SU-DHL-6 (cell line): Measurements from ENCODE around the gene TEX19.

ENCODE experiments used
- H2AFZ ChIP-seq: fragments of 200-600 bp; sonication (generic); 2 replicates; pipeline ENCODE4 v1.6.1; 2014; ENCODE audit warnings: low read depth, mild to moderate bottlenecking, moderate library complexity, mixed read lengths, antibody characterized with exemption, low read length; ENCODE audit not compliant: severe bottlenecking
- H3F3A ChIP-seq: fragments of 200-600 bp; shearing (Covaris generic); 2 replicates; pipeline ENCODE4 v1.6.0; 2016; ENCODE audit warnings: antibody characterized with exemption, mild to moderate bottlenecking; ENCODE audit not compliant: insufficient read depth
- H3K27ac ChIP-seq: fragments of 200-600 bp; sonication (generic); 2 replicates; pipeline ENCODE4 v1.5.1; 2016; ENCODE audit warnings: low read depth, mild to moderate bottlenecking, low read length, moderate library complexity, mixed read lengths
- H3K27me3 ChIP-seq: fragments of 200-600 bp; sonication (generic), shearing (Covaris generic); 2 replicates; pipeline ENCODE4 v1.6.0; 2014; ENCODE audit warnings: mild to moderate bottlenecking, low read length
- H3K36me3 ChIP-seq: fragments of 200-600 bp; sonication (generic); 2 replicates; pipeline ENCODE4 v1.6.1; 2014; ENCODE audit warnings: mild to moderate bottlenecking, low read length, mixed read lengths
- H3K4me2 ChIP-seq: fragments of 300-600, 200-600 bp; shearing (Covaris generic), sonication (generic); 2 replicates; pipeline ENCODE4 v1.6.0; 2014; ENCODE audit warnings: low read length, low read depth, mild to moderate bottlenecking; ENCODE audit not compliant: poor library complexity, severe bottlenecking
- H3K4me3 ChIP-seq: fragments of 200-600 bp; sonication (generic); 2 replicates; pipeline ENCODE4 v1.5.1; 2014; ENCODE audit warnings: antibody characterized with exemption, low read length, mild to moderate bottlenecking, mixed read lengths; ENCODE audit not compliant: insufficient read depth, poor library complexity, severe bottlenecking
- H3K79me2 ChIP-seq: fragments of 200-600 bp; sonication (generic); 2 replicates; pipeline ENCODE4 v1.6.1; 2014; ENCODE audit warnings: mild to moderate bottlenecking, low read length, moderate library complexity; ENCODE audit not compliant: insufficient read depth
- H3K9ac ChIP-seq: fragments of 200-600 bp; sonication (generic); 2 replicates; pipeline ENCODE4 v1.7.0; 2014; ENCODE audit warnings: mild to moderate bottlenecking, low read length
- H3K9me2 ChIP-seq: fragments of 200-600 bp; sonication (generic); replicated peaks from 2 replicates; pipeline ENCODE4 v1.6.1; 2014; ENCODE audit warnings: low read length; ENCODE audit not compliant: insufficient read depth
- H3K9me3 ChIP-seq: fragments of 200-600 bp; sonication (generic); 2 replicates; pipeline ENCODE4 v1.6.1; 2014; ENCODE audit warnings: low read length, mixed read lengths; ENCODE audit not compliant: insufficient read depth
- H4K20me1 ChIP-seq: fragments of 200-600 bp; sonication (generic); 2 replicates; pipeline ENCODE4 v1.6.1; 2014; ENCODE audit warnings: low read depth, mild to moderate bottlenecking, antibody characterized with exemption, low read length, moderate library complexity, mixed read lengths
- EZH2phosphoT487 ChIP-seq: fragments of 200-600 bp; sonication (generic), shearing (Covaris generic); conservative IDR thresholded peaks from 2 replicates; pipeline ENCODE4 v1.6.1; 2018; ENCODE audit warnings: mild to moderate bottlenecking, antibody characterized with exemption, low read length, moderate library complexity, mixed read lengths
- TF ChIP-seq, protein P1 (sequence below): fragments of 200-600 bp; sonication (generic); IDR thresholded peaks from one replicate; pipeline ENCODE4 v1.5.1; 2017; ENCODE audit warnings: antibody characterized with exemption, mild to moderate bottlenecking, low read length, moderate library complexity; ENCODE audit not compliant: insufficient read depth, poor library complexity, severe bottlenecking

The TEX19 gene

DNA sequence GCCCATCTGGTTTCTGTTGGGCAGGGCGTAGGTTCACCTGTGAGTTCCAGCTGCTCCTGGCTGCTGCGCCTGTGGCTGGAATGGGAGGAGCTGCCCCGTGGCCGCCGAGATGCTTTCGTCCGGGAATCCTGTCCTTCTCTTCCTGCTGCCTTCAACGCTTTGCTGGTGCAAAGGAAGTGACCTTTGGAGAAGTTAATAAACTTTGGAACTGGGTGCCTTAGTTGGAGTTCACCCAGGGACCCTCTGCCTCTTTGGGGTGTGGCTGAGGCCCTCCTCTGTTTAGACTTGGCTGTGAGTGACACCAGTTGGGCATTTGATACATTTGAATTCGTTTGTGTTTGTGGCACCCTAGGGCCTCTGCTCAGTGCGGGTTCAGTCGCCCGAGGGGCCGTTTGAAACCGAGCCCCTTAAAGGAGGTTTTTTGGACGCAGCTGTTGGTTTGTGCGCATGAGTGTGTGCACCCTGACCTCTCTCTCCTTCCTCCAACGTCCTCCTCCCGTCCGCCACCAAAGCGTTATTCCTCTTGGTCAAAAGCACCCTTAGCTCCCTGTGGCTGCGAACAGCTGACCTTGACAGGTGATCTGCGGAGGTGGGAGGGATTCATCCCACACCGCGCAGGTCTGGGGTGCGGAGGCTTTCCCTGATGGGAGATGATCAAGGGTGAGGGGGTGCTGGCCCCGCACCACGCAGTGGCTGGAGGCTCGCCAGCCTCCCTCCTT, 16.5 kb upstream of the TEX19 start:
- no peak overlapping the region for H3K4me2 ChIP-seq
- no peaks in the 10 kb centered on the region for H3K27me3 ChIP-seq
- H4K20me1 ChIP-seq = no peaks in the 10 kb centered on the region
- no peaks in the 10 kb centered on the region for H3F3A ChIP-seq
- TF ChIP-seq, protein P1, sequence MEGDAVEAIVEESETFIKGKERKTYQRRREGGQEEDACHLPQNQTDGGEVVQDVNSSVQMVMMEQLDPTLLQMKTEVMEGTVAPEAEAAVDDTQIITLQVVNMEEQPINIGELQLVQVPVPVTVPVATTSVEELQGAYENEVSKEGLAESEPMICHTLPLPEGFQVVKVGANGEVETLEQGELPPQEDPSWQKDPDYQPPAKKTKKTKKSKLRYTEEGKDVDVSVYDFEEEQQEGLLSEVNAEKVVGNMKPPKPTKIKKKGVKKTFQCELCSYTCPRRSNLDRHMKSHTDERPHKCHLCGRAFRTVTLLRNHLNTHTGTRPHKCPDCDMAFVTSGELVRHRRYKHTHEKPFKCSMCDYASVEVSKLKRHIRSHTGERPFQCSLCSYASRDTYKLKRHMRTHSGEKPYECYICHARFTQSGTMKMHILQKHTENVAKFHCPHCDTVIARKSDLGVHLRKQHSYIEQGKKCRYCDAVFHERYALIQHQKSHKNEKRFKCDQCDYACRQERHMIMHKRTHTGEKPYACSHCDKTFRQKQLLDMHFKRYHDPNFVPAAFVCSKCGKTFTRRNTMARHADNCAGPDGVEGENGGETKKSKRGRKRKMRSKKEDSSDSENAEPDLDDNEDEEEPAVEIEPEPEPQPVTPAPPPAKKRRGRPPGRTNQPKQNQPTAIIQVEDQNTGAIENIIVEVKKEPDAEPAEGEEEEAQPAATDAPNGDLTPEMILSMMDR = no peak
- TF ChIP-seq EZH2phosphoT487 = no peak
- H3K27ac ChIP-seq = no peak overlapping the region
- no peak overlapping the region for H3K9ac ChIP-seq
- no peak overlapping the region for H3K4me3 ChIP-seq
- H3K36me3 ChIP-seq = no peaks in the 10 kb centered on the region
- no peaks in the 10 kb centered on the region for H3K9me2 ChIP-seq
- H3K9me3 ChIP-seq = no peaks in the 10 kb centered on the region
- no peaks in the 10 kb centered on the region for H3K79me2 ChIP-seq
- H2AFZ ChIP-seq = no peak overlapping the region

- Histone ChIP-seq H3K4me2 (no peak overlapping the region), H3K4me3 (no peak overlapping the region), H3K27ac (no peak overlapping the region), H4K20me1 (no peaks in the 10 kb centered on the region), H2AFZ (no peak overlapping the region), H3K9me3 (no peaks in the 10 kb centered on the region), H3K79me2 (no peaks in the 10 kb centered on the region), H3K9me2 (no peaks in the 10 kb centered on the region), H3K36me3 (no peaks in the 10 kb centered on the region), H3F3A (no peaks in the 10 kb centered on the region), H3K27me3 (no peaks in the 10 kb centered on the region), H3K9ac (no peak overlapping the region)
- TF ChIP-seq EZH2phosphoT487 = no peak
- TF ChIP-seq, protein P1 = no peak
These were observed 15.5 kb upstream of the TEX19 start for GRCh38 chr17:82343560-82343959.

DNA sequence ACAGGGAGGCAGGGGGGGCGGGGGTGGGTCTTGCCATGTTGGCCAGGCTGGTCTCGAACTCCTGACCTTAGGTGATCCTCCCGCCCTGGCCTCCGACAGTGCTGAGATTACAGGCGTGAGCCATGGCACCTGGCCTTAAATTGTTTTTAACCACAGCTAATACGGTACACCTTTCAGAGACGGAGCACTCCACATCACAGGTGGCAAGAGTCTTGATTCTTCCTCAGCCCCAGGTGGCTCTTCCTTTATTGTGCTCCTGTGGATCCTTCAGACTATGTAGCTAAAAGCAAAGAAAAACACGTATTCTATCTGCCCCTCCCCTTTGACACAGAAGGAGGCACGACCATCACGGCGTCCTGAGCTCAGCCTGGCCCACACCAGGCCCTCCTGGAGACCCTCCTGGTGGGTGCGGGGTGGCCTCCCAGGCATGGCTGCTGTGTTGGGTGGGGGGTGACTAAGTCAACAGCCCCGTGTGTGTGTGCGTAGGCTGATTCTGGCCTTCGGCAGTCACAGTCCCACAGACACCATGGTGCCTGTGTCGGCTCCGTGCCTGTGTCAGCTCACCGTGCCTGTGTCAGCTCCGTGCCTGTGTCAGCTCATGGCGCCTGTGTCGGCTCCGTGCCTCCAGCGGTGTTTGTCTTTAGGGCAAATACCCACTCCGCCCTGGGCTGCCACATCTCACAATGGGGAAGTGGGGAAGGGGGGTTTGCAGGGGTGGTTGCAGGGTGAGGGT, 14.7 kb upstream of the TEX19 start:
- no peaks in the 10 kb centered on the region for H3K27me3 ChIP-seq
- no peak overlapping the region for H2AFZ ChIP-seq
- H4K20me1 ChIP-seq = no peaks in the 10 kb centered on the region
- no peaks in the 10 kb centered on the region for H3K36me3 ChIP-seq
- TF ChIP-seq, protein P1 = no peak
- TF ChIP-seq EZH2phosphoT487 = no peak
- no peak overlapping the region for H3K27ac ChIP-seq
- H3F3A ChIP-seq = no peaks in the 10 kb centered on the region
- no peaks in the 10 kb centered on the region for H3K9me2 ChIP-seq
- no peak overlapping the region for H3K9ac ChIP-seq
- no peak overlapping the region for H3K4me2 ChIP-seq
- H3K4me3 ChIP-seq = no peak overlapping the region
- H3K79me2 ChIP-seq = no peaks in the 10 kb centered on the region
- no peaks in the 10 kb centered on the region for H3K9me3 ChIP-seq
